Measurements from ENCODE around the gene AGTPBP1. TPM values are rescaled to one million over a fixed set of nuclear protein-coding genes. Genes with fewer than 3 reads are reported as not detected.

Gene AGTPBP1
- total RNA-seq, 1 experiment from 2014 or later, result 54.7 TPM

DNA sequence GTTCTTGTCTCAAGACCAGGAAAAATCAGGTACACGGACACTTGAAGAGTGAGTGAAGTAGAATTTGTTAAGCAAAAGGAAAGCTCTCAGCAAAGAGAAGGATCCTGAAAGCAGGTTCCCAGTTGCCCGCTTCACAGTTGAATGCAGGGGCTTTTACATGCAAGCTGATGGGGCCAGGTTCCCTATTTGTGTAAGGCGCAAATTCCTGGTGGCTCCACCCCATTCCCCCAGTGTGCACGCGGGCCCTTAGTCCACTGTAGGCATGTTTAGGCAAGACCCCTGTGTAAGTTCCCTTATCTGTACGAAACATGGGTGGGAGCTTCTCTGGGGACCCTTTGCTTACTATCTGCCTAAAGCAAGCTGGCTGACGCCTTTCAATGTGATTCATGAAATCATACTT, 2.7 kb upstream of the AGTPBP1 start:
- no peak overlapping the region for H3K27ac Mint-ChIP-seq
- ChIA-PET POLR2A (interaction anchor here (1.5 kb wide), 1 partner anchor 21 kb away, joined by 4 read pairs; no protein-coding TSS in a partner anchor), CTCF (interaction anchor here (0.6 to 3.2 kb wide), 3 partner anchors 27 to 312 kb away, joined by 3 to 18 read pairs (median 3); no protein-coding TSS in a partner anchor)
- no peaks in the 10 kb centered on the region; the same call in 1 of the 2 replicates for H3K27me3 Mint-ChIP-seq (ENCODE audit: low read depth)
- DNase-seq (ENCODE audit: low spot score), result no peak
- no peak for ATAC-seq
- H3K36me3 Mint-ChIP-seq, result no peaks in the 10 kb centered on the region
- peaks cover 40% of the 10 kb centered on the region for H3K4me1 Mint-ChIP-seq
- H3K9me3 Mint-ChIP-seq, result no peaks in the 10 kb centered on the region
- TF ChIP-seq OVOL2 (CRISPR knock-in tag; IDR thresholded peaks at IDR 0.05; ENCODE audit: borderline replicate concordance), result no peak
- H3K4me3 Mint-ChIP-seq, result no peak overlapping the region

DNA sequence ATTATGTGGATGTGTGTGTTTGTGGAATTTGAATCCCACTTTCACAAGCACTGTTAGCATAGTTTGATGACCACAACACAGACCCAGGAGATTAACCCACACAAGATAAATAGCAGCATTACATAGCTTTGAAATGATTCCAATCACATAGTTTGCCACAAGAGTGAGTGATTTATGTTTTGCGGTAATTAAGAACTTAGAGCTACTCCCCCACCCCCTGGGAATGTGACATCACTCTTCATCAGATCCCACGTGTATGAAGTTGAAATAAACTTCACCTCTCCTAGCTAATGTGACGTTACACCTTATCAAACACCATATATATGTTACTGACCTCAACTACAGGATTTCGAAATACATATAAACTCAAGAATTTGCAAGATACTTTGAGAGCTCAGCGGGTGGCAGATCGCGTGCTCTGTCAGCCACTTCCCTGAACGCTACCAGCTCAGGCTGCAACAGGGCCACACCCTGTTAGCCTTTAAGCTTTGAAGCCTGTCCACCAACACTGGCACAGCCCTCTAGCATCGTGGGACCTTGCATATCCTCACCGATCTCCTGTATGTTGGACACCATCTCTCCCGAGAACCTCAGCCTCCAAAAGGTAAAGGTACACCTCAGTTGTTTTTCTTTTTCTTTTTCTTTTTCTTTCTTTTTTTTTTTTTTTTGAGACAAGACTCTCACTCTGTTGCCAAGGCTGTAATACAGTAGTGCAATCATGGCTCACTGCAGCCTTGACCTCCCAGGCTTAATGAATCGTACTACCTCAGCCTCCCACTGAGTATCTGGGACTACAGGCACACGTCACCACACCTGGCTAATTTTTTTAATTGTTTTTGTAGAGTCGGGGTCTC, 1.7 kb upstream of the AGTPBP1 start:
- no peak for ATAC-seq
- DNase-seq (ENCODE audit: low spot score), result no peak
- Mint-ChIP-seq H3K36me3 (no peaks in the 10 kb centered on the region), H3K27ac (no peak overlapping the region; the same call in 1 of the 2 replicates), H3K9me3 (no peaks in the 10 kb centered on the region), H3K27me3 (ENCODE audit: low read depth) (no peaks in the 10 kb centered on the region; the same call in 1 of the 2 replicates), H3K4me1 (peaks cover 42% of the 10 kb centered on the region), H3K4me3 (peak overlapping the region; percentile 58)
- no peak for TF ChIP-seq ZNF138 (CRISPR knock-in tag; conservative IDR thresholded peaks at IDR 0.05)
- no peak for TF ChIP-seq TP53 (CRISPR knock-in tag; IDR thresholded peaks at IDR 0.05)
- TF ChIP-seq, protein P1, sequence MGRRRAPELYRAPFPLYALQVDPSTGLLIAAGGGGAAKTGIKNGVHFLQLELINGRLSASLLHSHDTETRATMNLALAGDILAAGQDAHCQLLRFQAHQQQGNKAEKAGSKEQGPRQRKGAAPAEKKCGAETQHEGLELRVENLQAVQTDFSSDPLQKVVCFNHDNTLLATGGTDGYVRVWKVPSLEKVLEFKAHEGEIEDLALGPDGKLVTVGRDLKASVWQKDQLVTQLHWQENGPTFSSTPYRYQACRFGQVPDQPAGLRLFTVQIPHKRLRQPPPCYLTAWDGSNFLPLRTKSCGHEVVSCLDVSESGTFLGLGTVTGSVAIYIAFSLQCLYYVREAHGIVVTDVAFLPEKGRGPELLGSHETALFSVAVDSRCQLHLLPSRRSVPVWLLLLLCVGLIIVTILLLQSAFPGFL (CRISPR knock-in tag; IDR thresholded peaks at IDR 0.05; ENCODE audit: borderline replicate concordance), result no peak
- no peak for TF ChIP-seq RELA (CRISPR knock-in tag; IDR thresholded peaks at IDR 0.05; ENCODE audit: borderline replicate concordance)
- TF ChIP-seq, protein P2, sequence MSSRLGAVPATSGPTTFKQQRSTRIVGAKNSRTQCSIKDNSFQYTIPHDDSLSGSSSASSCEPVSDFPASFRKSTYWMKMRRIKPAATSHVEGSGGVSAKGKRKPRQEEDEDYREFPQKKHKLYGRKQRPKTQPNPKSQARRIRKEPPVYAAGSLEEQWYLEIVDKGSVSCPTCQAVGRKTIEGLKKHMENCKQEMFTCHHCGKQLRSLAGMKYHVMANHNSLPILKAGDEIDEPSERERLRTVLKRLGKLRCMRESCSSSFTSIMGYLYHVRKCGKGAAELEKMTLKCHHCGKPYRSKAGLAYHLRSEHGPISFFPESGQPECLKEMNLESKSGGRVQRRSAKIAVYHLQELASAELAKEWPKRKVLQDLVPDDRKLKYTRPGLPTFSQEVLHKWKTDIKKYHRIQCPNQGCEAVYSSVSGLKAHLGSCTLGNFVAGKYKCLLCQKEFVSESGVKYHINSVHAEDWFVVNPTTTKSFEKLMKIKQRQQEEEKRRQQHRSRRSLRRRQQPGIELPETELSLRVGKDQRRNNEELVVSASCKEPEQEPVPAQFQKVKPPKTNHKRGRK (CRISPR knock-in tag; IDR thresholded peaks at IDR 0.05; ENCODE audit: borderline replicate concordance), result no peak
- no peak for TF ChIP-seq SMAD3 (CRISPR knock-in tag; IDR thresholded peaks at IDR 0.05; ENCODE audit: borderline replicate concordance)
- TF ChIP-seq, protein P3, sequence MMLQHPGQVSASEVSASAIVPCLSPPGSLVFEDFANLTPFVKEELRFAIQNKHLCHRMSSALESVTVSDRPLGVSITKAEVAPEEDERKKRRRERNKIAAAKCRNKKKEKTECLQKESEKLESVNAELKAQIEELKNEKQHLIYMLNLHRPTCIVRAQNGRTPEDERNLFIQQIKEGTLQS (CRISPR knock-in tag; conservative IDR thresholded peaks at IDR 0.05), result no peak
- POLR2A ChIA-PET, result no interaction called here
- CTCF ChIA-PET, result interaction anchor here (1.2 to 3.2 kb wide), 2 partner anchors 28 to 45 kb away, joined by 3 to 18 read pairs; no protein-coding TSS in a partner anchor

DNA sequence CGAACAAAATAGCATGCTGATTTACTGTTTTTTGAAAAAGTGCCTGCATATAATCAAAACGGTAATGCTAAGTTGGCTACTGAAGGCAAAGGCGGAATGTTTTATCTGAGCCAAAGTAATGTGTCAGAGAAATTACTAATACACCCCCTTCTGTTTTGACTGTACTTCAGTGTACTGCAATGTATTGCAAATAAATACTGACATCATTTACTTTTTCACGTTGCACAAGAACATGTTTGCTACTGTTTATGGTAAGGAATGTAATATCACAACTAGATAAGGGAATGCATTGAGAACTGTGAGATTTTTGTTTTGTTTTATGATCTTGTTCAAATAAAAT, 813 bp upstream of the AGTPBP1 start:
- POLR2A ChIA-PET, result interaction anchor here (0.7 kb wide), 1 partner anchor 616 kb away, joined by 6 read pairs; no protein-coding TSS in a partner anchor
- CTCF ChIA-PET, result interaction anchor here (1.1 kb wide), 1 partner anchor 44 kb away, joined by 14 read pairs; no protein-coding TSS in a partner anchor
- peak overlapping the region; percentile 81 for H3K4me3 Mint-ChIP-seq
- TF ChIP-seq EMX1 (CRISPR knock-in tag; IDR thresholded peaks at IDR 0.05) (no peak), CREM (CRISPR knock-in tag; IDR thresholded peaks at IDR 0.05) (no peak)
- H3K27me3 Mint-ChIP-seq (ENCODE audit: low read depth), result no peaks in the 10 kb centered on the region; the same call in 1 of the 2 replicates
- H3K27ac Mint-ChIP-seq, result peak overlapping the region; percentile 92
- peaks cover 52% of the 10 kb centered on the region for H3K4me1 Mint-ChIP-seq
- H3K36me3 Mint-ChIP-seq, result no peaks in the 10 kb centered on the region
- DNase-seq (ENCODE audit: low spot score) (no peak), ATAC-seq (no peak)
- H3K9me3 Mint-ChIP-seq, result no peaks in the 10 kb centered on the region

DNA sequence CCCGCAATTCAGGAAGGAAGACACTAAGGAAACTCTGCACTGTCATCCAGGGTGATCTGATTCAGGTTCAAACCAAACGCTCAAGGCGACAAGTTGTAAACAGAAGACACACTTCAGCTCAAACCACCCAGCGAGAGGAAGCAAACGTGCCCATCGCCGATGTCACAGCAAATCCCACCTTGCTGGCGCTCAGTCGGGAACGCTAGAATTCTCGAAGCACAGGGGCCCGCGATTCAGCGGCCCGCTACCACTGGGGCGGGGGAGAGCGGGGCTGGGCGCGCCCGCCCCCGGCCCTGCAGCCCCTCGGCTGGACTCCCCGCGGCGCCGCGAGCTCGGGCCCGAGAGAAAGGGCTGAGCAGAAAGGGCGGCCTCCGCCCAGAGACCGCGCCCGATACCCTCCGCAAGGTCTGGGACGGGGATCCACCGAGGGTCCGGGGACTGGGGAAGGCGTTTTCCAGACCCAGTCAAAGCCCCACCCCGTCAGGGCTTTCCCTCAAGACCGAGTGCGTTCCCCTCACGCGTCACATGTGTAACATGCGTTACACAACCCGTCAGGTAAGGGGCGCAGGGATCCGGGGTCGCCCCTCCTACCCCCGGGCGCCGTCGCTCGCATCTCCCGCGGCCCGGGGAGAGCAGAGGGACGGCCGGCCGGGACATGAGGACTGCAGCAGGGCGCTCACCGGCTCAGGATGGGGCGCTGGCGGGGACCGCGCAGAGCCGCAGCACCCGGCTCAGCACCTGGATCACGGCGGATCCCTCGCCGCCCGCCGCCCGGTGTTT, 469 bp downstream of the AGTPBP1 start:
- ATAC-seq (peak; percentile 48), DNase-seq (ENCODE audit: low spot score) (peak; percentile 61)
- ChIA-PET CTCF (interaction anchor here (0.7 to 1.5 kb wide), 4 partner anchors 14 to 131 kb away, joined by 3 to 14 read pairs (median 3); no protein-coding TSS in a partner anchor), POLR2A (interaction anchor here (0.6 kb wide), 1 partner anchor 137 kb away, joined by 4 read pairs; no protein-coding TSS in a partner anchor)
- peaks cover 57% of the 10 kb centered on the region for H3K4me1 Mint-ChIP-seq
- no peaks in the 10 kb centered on the region for H3K36me3 Mint-ChIP-seq
- no peaks in the 10 kb centered on the region for H3K9me3 Mint-ChIP-seq
- H3K4me3 Mint-ChIP-seq, result peak overlapping the region; percentile 92
- H3K27ac Mint-ChIP-seq, result peak overlapping the region; percentile 96
- no peaks in the 10 kb centered on the region; the same call in 1 of the 2 replicates for H3K27me3 Mint-ChIP-seq (ENCODE audit: low read depth)
- TF ChIP-seq, protein P4, sequence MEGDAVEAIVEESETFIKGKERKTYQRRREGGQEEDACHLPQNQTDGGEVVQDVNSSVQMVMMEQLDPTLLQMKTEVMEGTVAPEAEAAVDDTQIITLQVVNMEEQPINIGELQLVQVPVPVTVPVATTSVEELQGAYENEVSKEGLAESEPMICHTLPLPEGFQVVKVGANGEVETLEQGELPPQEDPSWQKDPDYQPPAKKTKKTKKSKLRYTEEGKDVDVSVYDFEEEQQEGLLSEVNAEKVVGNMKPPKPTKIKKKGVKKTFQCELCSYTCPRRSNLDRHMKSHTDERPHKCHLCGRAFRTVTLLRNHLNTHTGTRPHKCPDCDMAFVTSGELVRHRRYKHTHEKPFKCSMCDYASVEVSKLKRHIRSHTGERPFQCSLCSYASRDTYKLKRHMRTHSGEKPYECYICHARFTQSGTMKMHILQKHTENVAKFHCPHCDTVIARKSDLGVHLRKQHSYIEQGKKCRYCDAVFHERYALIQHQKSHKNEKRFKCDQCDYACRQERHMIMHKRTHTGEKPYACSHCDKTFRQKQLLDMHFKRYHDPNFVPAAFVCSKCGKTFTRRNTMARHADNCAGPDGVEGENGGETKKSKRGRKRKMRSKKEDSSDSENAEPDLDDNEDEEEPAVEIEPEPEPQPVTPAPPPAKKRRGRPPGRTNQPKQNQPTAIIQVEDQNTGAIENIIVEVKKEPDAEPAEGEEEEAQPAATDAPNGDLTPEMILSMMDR (IDR thresholded peaks at IDR 0.05), result no peak
- TF ChIP-seq RORB (CRISPR knock-in tag; IDR thresholded peaks at IDR 0.05) (no peak), FOXJ3 (CRISPR knock-in tag; IDR thresholded peaks at IDR 0.05; ENCODE audit: borderline replicate concordance) (no peak), ZNF423 (CRISPR knock-in tag; IDR thresholded peaks at IDR 0.05) (no peak), ELF4 (CRISPR knock-in tag; IDR thresholded peaks at IDR 0.05; ENCODE audit: low read depth) (no peak)
- TF ChIP-seq, protein P5, sequence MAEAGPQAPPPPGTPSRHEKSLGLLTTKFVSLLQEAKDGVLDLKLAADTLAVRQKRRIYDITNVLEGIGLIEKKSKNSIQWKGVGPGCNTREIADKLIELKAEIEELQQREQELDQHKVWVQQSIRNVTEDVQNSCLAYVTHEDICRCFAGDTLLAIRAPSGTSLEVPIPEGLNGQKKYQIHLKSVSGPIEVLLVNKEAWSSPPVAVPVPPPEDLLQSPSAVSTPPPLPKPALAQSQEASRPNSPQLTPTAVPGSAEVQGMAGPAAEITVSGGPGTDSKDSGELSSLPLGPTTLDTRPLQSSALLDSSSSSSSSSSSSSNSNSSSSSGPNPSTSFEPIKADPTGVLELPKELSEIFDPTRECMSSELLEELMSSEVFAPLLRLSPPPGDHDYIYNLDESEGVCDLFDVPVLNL (CRISPR knock-in tag; IDR thresholded peaks at IDR 0.05; ENCODE audit: borderline replicate concordance, low read depth), result no peak
- TF ChIP-seq, protein P6, sequence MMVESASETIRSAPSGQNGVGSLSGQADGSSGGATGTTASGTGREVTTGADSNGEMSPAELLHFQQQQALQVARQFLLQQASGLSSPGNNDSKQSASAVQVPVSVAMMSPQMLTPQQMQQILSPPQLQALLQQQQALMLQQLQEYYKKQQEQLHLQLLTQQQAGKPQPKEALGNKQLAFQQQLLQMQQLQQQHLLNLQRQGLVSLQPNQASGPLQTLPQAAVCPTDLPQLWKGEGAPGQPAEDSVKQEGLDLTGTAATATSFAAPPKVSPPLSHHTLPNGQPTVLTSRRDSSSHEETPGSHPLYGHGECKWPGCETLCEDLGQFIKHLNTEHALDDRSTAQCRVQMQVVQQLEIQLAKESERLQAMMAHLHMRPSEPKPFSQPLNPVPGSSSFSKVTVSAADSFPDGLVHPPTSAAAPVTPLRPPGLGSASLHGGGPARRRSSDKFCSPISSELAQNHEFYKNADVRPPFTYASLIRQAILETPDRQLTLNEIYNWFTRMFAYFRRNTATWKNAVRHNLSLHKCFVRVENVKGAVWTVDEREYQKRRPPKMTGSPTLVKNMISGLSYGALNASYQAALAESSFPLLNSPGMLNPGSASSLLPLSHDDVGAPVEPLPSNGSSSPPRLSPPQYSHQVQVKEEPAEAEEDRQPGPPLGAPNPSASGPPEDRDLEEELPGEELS (CRISPR knock-in tag; IDR thresholded peaks at IDR 0.05), result no peak
